Thyroid gland (tissue), 4 donors: ENCODE results near the gene NAV3.

Experiments used
- POLR2A ChIP-seq, 2 donors: fragments of 450-650 bp; IDR thresholded peaks; one replicate each; pipeline ENCODE4 v1.6.1; 2017; ENCODE audit warnings: antibody characterized with exemption in 2 of 2, mild to moderate bottlenecking in 2 of 2, moderate library complexity in 1 of 2
- TF ChIP-seq, protein P1 (sequence below), 6 experiments: fragments of 200-600 bp in 3 of 6; fragments of 450-650 bp in 3 of 6; sonication (generic) in 3 of 6; IDR thresholded peaks; one replicate each; pipeline ENCODE4 v1.5.1; 2016 to 2019; ENCODE audit warnings: antibody characterized with exemption in 6 of 6, mild to moderate bottlenecking in 2 of 6, inconsistent platforms in 1 of 6, moderate library complexity in 1 of 6

DNA sequence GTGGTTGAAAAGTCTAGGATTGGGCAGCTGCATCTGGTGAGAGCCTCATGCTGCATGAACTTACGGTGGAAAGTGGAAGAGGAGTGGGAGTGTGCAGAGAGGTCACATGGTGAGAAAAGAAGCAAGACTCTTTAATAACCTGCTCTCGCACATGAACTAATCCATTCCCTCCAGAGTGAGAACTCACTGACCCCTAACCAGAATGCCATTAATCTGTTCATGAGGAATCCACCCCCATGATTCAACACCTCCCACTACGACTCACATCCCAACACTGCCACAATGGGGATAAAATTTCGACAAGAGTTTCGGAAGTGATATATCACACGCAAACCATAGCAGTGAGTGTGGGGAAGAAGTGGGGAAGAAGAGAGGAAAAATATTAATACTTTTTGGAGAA, 377.4 kb downstream of the NAV3 start:
- TF ChIP-seq, protein P1, sequence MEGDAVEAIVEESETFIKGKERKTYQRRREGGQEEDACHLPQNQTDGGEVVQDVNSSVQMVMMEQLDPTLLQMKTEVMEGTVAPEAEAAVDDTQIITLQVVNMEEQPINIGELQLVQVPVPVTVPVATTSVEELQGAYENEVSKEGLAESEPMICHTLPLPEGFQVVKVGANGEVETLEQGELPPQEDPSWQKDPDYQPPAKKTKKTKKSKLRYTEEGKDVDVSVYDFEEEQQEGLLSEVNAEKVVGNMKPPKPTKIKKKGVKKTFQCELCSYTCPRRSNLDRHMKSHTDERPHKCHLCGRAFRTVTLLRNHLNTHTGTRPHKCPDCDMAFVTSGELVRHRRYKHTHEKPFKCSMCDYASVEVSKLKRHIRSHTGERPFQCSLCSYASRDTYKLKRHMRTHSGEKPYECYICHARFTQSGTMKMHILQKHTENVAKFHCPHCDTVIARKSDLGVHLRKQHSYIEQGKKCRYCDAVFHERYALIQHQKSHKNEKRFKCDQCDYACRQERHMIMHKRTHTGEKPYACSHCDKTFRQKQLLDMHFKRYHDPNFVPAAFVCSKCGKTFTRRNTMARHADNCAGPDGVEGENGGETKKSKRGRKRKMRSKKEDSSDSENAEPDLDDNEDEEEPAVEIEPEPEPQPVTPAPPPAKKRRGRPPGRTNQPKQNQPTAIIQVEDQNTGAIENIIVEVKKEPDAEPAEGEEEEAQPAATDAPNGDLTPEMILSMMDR (IDR thresholded peaks at IDR 0.05): no peak
- no peak for TF ChIP-seq POLR2A (IDR thresholded peaks at IDR 0.05)
